ENCODE data around the gene LMO7.
A peak's percentile ranks its signal among the peaks of the same experiment; 100 is the strongest.
"Not testable (repeated sequence)": the region's sequence is repeated elsewhere in the genome, so short reads cannot be mapped to it uniquely, and the experiment has no call there.

The LMO7 gene

GRCh38 chr13:75648446-75648845 lies 12.3 kb downstream of the LMO7 start:
- DNase-seq: no peak

- DNase-seq: no peak
Measured at GRCh38 chr13:75651013-75651412, 14.9 kb downstream of the LMO7 start.

GRCh38 chr13:75652726-75653125 lies 16.6 kb downstream of the LMO7 start:
- DNase-seq: no peak

GRCh38 chr13:75656425-75656989 lies 20.4 kb downstream of the LMO7 start:
- no peak for DNase-seq

- no peak for DNase-seq
Measured at GRCh38 chr13:75657111-75657510, 21.0 kb downstream of the LMO7 start.

GRCh38 chr13:75660694-75661093 lies 24.6 kb downstream of the LMO7 start:
- DNase-seq: no peak

- no peak for DNase-seq
Measured at GRCh38 chr13:75661443-75661842, 25.3 kb downstream of the LMO7 start.

- DNase-seq: no peak
Measured at GRCh38 chr13:75666646-75667351, 30.7 kb downstream of the LMO7 start.

- DNase-seq: no peak
Measured at GRCh38 chr13:75669706-75670105, 33.6 kb downstream of the LMO7 start.

- DNase-seq: no peak
Measured at GRCh38 chr13:75670496-75670895, 34.4 kb downstream of the LMO7 start.

- no peak for DNase-seq
Measured at GRCh38 chr13:75675421-75675820, 39.3 kb downstream of the LMO7 start.

GRCh38 chr13:75679459-75679858 lies 43.3 kb downstream of the LMO7 start:
- DNase-seq: no peak

GRCh38 chr13:75680251-75680650 lies 44.1 kb downstream of the LMO7 start:
- not testable (repeated sequence) for DNase-seq

GRCh38 chr13:75682326-75682725 lies 46.2 kb downstream of the LMO7 start:
- DNase-seq: no peak

- DNase-seq: peak; percentile 24
Measured at GRCh38 chr13:75685239-75685697, 49.1 kb downstream of the LMO7 start.

- peak; percentile 4 for DNase-seq
Measured at GRCh38 chr13:75687150-75687763, 51.1 kb downstream of the LMO7 start.

- no peak for DNase-seq
Measured at GRCh38 chr13:75689686-75690085, 53.6 kb downstream of the LMO7 start.

- DNase-seq: no peak
Measured at GRCh38 chr13:75690607-75691006, 54.5 kb downstream of the LMO7 start.

GRCh38 chr13:75691183-75691582 lies 55.1 kb downstream of the LMO7 start:
- DNase-seq: no peak

- peak; percentile 5 for DNase-seq
Measured at GRCh38 chr13:75693227-75693626, 57.1 kb downstream of the LMO7 start.

- no peak for DNase-seq
Measured at GRCh38 chr13:75694722-75695121, 58.6 kb downstream of the LMO7 start.

GRCh38 chr13:75695908-75696307 lies 59.8 kb downstream of the LMO7 start:
- DNase-seq: peak; percentile 35

GRCh38 chr13:75699062-75699461 lies 62.9 kb downstream of the LMO7 start:
- DNase-seq: no peak

GRCh38 chr13:75699717-75700116 lies 63.6 kb downstream of the LMO7 start:
- not testable (repeated sequence) for DNase-seq
